ENCODE data around the gene HBD.

HBD gene

DNA sequence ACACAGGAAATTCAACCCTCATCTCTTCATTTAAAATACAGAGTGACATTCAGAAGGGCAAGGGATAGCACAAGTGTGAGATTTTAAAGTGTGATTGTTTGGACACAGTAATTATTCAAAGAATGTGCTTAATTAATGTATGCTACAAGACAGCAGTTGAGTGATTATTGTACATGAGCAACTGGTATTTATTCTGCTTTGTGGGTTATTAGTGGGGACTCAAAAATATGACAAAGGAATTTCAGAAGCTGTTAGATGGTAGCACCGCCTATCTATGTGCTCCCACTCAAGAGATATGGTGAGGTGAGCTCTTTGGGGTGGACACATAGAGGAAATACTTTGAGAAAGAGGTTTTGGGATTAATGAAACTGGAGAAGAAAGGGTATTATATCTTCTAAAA, 5.8 kb upstream of the HBD start:
- no peak for DNase-seq
- in situ Hi-C loops (cut with HindIII; ENCODE audit: low pct_ligation_motif_present, low pct_unique_long_range_greater_than_20kb, low sequenced_read_pairs): no loop called here

DNA sequence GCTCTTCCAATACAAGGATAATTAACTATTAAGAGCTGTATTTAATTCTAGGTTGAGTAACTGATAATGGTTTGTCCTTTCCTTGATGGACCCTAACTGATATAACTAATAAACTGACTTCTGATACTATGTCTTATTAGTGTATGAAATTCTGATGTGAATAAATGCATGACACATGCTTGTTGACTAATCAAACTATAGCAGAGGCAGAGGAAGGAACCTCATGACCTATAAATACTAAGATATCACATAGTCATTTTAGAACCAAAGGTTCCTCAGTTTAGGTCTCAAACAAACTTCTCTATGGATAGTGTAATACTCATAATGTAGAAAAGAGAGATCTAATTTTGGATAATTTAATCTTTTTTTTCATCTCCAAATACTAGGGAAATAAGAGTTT, 4.8 kb upstream of the HBD start:
- in situ Hi-C loops (cut with HindIII; ENCODE audit: low pct_ligation_motif_present, low pct_unique_long_range_greater_than_20kb, low sequenced_read_pairs): no loop called here

DNA sequence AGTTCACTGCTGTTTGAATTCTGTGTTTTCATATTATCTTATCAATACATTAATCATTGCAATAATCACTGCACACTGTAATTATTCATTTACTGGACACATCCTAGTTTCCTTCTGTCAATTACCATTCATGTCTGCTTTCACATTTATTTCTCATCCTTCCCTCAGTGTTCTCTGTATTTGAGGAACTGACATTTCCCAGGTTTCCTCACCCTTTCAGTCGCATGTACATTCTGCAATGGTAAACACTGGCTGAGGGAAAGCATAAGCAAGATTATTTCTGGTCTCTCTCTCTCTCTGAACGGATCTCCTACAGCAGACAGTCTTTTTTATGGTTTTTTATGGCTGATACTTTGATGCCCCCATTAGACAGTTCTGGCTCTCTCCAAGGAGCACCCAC, 4.2 kb upstream of the HBD start:
- DNase-seq: no peak
- in situ Hi-C loops (cut with HindIII; ENCODE audit: low pct_ligation_motif_present, low pct_unique_long_range_greater_than_20kb, low sequenced_read_pairs): no loop called here

More for the DNA sequence above, 4.8 kb upstream of the HBD start:
- no peak for DNase-seq

DNA sequence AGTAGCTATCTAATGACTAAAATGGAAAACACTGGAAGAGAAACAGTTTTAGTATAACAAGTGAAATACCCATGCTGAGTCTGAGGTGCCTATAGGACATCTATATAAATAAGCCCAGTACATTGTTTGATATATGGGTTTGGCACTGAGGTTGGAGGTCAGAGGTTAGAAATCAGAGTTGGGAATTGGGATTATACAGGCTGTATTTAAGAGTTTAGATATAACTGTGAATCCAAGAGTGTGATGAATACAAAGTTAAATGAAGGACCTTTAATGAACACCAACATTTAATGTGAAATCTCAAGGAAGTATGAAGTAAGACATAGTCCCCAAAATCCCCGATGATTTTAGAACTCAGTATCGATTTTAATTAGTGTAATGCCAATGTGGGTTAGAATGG, 3.1 kb upstream of the HBD start:
- DNase-seq: no peak
- in situ Hi-C loops (cut with HindIII; ENCODE audit: low pct_ligation_motif_present, low pct_unique_long_range_greater_than_20kb, low sequenced_read_pairs): no loop called here

DNA sequence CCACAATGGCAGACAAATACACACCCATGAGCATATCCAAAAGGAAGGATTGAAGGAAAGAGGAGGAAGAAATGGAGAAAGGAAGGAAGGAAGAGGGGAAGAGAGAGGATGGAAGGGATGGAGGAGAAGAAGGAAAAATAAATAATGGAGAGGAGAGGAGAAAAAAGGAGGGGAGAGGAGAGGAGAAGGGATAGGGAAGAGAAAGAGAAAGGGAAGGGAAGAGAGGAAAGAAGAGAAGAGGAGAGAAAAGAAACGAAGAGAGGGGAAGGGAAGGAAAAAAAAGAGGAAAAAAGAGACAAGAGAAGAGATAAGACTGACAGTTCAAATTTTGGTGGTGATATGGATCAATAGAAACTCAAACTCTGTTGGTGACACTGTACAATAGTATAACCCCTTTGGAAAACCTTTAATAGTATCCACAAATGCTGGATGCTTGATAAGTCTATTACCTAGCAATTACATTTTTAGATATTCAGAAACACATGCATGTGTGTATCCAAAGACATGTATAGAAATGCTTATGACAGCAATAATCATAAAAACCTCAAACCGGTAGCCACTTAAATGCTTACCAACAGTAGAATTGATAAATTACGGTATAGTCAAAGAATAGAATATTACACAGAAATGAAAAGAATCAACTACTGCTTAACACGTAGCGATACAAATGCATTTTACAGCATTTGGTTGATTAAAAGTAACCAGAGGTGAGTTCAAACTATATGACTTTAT, 1.2 kb upstream of the HBD start:
- in situ Hi-C loops (cut with HindIII; ENCODE audit: low pct_ligation_motif_present, low pct_unique_long_range_greater_than_20kb, low sequenced_read_pairs): no loop called here
- no peak for DNase-seq

DNA sequence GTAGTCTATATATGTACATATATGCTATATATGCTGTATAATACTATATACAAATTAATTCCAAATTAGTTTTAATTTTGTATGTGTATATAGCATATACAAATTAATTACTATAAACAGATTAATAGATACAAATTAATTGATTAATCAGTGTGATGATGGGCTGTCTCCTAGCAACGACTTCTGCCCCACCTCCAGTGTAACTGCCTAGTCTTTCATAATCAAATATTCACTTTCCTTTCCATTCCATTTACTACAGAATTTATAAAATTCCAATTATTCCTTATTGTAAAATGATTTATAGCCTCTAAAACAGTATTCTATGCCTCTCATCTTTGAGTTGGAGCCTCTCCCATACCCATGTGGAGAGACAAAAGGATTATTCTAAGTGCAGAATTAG, 976 bp downstream of the HBD start:
- DNase-seq: no peak
- in situ Hi-C loops (cut with HindIII; ENCODE audit: low pct_ligation_motif_present, low pct_unique_long_range_greater_than_20kb, low sequenced_read_pairs): no loop called here

DNA sequence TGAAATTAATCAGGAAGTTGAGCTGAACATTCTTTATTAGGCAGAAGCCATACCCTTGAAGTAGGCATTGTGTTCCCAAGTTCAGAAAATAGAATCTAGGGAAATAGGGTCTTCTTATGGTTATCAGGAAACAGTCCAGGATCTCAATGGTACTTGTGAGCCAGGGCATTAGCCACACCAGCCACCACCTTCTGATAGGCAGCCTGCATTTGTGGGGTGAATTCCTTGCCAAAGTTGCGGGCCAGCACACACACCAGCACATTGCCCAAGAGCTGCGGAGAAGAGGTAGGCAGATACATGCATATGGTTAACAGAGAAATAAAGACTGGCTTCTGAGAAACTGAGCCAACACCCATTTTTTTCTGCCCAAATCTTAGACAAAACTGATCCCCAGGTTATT, 1.5 kb downstream of the HBD start:
- in situ Hi-C loops (cut with HindIII; ENCODE audit: low pct_ligation_motif_present, low pct_unique_long_range_greater_than_20kb, low sequenced_read_pairs): no loop called here
- DNase-seq: no peak

DNA sequence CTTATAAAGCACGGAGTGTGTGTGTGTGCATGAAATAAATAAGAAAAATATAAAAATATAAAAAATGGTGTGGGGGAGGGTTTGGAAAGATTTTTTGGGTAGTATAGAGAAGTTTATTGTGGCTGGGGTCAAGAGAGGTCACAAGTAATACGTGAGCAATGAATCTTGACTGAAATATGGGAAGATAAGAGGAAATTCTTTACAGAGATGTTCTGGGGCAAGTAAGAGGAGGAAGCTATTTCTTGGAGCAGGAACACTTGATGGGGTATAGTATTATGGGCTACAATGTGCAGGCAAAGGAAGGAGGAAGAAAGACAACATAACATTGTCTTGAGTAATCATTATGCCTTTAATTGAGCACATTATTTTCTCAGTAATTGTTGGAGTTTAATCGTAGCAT, 2.1 kb downstream of the HBD start:
- in situ Hi-C loops (cut with HindIII; ENCODE audit: low pct_ligation_motif_present, low pct_unique_long_range_greater_than_20kb, low sequenced_read_pairs): no loop called here
- no peak for DNase-seq

DNA sequence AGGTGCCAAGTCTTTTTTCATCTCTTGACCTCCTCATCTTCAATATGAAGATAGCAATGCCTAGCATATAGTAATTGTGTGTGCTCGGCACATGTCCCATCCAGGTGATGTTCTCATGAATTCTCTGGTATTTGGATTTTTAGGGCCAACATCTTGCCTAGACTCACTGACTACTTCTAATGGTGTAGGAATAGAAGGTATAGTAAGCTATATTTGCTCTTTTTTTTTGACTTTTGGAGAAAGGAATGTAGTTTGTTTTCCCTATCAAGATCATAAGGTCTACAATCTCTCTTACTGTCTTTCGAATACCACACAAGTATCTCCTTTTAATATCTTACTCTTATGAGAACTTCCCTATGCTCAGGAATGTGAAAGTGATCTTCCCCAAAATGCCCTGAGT, 3.2 kb downstream of the HBD start:
- in situ Hi-C loops (cut with HindIII; ENCODE audit: low pct_ligation_motif_present, low pct_unique_long_range_greater_than_20kb, low sequenced_read_pairs): no loop called here
- DNase-seq: no peak

DNA sequence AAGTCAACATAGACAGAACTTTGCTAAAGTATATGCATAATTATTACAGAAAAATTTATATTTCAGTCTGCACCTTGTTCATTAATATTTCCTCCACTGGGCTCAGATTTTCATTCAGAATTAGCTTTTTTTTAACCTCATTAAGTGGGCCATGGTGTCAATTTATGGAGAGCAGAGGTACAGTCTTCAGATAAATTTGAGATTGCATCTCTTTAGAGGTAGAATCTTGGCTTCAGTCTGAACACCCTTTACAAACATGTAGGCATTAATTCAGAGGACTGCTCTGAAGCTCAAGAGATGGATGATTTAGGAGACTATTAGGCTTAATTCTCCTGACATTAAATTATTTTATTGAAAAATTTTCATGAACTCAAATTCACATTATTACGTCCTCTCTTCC, 4.0 kb downstream of the HBD start:
- in situ Hi-C loops (cut with HindIII; ENCODE audit: low pct_ligation_motif_present, low pct_unique_long_range_greater_than_20kb, low sequenced_read_pairs): no loop called here
- DNase-seq: no peak

DNA sequence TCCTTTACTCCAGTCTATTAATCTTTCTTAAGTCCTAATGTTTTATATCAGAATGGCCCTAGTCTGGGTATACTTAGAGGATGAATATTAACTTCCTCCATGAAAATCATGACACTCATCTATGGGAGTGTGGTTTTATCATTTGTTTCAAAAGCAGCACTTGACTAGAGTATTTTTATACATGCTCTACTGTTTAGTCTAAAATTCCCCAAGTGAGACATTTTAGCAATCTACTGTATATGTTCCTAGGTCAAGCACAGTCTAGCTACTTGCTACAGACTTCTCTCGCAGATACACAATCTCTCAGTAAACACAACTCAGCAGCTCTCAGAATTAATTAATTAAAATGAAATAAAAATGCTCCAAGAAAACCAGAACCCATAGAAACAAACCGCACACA, 4.5 kb downstream of the HBD start:
- DNase-seq: no peak
- in situ Hi-C loops (cut with HindIII; ENCODE audit: low pct_ligation_motif_present, low pct_unique_long_range_greater_than_20kb, low sequenced_read_pairs): no loop called here

DNA sequence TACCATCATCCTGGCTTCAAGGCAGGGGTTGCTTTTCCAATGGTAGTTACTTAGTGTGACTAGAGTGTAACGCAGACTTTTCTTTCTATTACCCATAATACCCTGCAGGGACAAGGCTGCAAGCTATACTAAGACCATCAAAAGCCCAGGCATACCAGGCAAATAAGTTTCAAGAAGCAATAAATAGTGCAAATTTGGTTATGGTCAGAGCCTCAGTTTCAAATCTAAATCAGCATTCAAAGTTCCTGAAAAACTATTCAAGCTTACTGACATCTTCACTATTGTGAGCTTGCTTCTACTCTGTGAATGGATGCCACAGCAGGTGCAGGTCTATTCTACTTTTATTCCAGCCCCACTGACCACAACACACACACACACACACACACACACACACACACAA, 4.9 kb downstream of the HBD start:
- in situ Hi-C loops (cut with HindIII; ENCODE audit: low pct_ligation_motif_present, low pct_unique_long_range_greater_than_20kb, low sequenced_read_pairs): no loop called here
- DNase-seq: no peak

DNA sequence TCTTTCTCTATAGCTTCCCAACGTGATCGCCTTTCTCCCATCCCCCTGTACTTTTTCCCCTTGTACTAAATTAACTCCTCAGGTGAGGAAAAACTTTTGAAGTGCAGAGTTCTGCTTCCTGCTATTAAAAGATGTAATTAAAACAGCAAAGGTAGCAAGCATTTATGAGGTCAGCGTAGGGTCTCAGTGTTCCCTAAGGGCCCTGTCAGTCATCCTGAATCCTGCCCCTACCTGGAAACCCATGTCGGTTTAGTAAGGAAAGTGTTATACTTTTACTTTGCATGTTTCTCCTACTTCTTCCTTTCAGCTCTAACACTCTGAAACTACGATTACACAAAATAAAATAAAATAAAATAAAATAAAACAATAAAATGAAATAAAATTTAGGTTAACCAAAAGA, 6.2 kb downstream of the HBD start:
- in situ Hi-C loops (cut with HindIII; ENCODE audit: low pct_ligation_motif_present, low pct_unique_long_range_greater_than_20kb, low sequenced_read_pairs): no loop called here
- DNase-seq: no peak

DNA sequence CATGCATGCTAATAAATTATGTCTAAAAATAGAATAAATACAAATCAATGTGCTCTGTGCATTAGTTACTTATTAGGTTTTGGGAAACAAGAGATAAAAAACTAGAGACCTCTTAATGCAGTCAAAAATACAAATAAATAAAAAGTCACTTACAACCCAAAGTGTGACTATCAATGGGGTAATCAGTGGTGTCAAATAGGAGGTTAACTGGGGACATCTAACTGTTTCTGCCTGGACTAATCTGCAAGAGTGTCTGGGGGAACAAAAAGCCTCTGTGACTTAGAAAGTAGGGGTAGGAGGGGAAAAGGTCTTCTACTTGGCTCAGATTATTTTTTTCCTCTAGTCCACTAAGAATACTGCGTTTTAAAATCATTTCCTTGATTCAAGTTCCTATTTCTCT, 6.6 kb downstream of the HBD start:
- in situ Hi-C loops (cut with HindIII; ENCODE audit: low pct_ligation_motif_present, low pct_unique_long_range_greater_than_20kb, low sequenced_read_pairs): no loop called here
- no peak for DNase-seq

DNA sequence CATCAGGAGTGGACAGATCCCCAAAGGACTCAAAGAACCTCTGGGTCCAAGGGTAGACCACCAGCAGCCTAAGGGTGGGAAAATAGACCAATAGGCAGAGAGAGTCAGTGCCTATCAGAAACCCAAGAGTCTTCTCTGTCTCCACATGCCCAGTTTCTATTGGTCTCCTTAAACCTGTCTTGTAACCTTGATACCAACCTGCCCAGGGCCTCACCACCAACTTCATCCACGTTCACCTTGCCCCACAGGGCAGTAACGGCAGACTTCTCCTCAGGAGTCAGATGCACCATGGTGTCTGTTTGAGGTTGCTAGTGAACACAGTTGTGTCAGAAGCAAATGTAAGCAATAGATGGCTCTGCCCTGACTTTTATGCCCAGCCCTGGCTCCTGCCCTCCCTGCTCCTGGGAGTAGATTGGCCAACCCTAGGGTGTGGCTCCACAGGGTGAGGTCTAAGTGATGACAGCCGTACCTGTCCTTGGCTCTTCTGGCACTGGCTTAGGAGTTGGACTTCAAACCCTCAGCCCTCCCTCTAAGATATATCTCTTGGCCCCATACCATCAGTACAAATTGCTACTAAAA, 7.5 kb downstream of the HBD start, which contains the start of gene HBB:
Gene HBB (minus strand): TSS at position 340 of the 579 bp plus-strand sequence. CDS start 50 bp downstream, at position 290.
- DNase-seq: no peak
- in situ Hi-C loops (cut with HindIII; ENCODE audit: low pct_ligation_motif_present, low pct_unique_long_range_greater_than_20kb, low sequenced_read_pairs): no loop called here

DNA sequence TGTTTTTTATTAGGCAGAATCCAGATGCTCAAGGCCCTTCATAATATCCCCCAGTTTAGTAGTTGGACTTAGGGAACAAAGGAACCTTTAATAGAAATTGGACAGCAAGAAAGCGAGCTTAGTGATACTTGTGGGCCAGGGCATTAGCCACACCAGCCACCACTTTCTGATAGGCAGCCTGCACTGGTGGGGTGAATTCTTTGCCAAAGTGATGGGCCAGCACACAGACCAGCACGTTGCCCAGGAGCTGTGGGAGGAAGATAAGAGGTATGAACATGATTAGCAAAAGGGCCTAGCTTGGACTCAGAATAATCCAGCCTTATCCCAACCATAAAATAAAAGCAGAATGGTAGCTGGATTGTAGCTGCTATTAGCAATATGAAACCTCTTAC, 8.8 kb downstream of the HBD start:
- in situ Hi-C loops (cut with HindIII; ENCODE audit: low pct_ligation_motif_present, low pct_unique_long_range_greater_than_20kb, low sequenced_read_pairs): no loop called here
- no peak for DNase-seq

DNA sequence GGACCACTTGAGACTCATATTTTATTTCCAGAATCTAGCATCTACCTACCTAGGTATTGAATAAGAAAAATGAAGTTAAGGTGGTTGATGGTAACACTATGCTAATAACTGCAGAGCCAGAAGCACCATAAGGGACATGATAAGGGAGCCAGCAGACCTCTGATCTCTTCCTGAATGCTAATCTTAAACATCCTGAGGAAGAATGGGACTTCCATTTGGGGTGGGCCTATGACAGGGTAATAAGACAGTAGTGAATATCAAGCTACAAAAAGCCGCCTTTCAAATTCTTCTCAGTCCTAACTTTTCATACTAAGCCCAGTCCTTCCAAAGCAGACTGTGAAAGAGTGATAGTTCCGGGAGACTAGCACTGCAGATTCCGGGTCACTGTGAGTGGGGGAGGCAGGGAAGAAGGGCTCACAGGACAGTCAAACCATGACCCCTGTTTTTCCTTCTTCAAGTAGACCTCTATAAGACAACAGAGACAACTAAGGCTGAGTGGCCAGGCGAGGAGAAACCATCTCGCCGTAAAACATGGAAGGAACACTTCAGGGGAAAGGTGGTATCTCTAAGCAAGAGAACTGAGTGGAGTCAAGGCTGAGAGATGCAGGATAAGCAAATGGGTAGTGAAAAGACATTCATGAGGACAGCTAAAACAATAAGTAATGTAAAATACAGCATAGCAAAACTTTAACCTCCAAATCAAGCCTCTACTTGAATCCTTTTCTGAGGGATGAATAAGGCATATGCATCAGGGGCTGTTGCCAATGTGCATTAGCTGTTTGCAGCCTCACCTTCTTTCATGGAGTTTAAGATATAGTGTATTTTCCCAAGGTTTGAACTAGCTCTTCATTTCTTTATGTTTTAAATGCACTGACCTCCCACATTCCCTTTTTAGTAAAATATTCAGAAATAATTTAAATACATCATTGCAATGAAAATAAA, 9.5 kb downstream of the HBD start:
- DNase-seq: no peak
- in situ Hi-C loops (cut with HindIII; ENCODE audit: low pct_ligation_motif_present, low pct_unique_long_range_greater_than_20kb, low sequenced_read_pairs): no loop called here

DNA sequence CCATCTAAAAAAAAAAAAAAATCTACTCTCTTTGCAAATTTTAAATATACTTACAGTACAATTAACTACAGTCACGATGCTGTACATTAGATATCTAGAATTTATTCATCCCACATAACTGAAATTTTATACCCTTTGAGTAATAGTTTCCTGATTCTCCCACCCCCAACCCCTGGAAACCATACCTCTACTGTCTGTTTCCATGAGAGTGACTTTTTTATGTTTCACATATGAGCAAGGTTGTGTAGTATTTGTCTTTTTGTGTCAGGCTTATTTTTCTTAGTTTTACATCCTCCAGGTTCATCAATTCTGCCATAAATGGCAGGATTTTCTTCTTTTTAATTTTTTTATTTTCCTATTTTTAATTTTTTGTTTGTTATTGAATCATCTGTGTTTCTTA, 10.6 kb downstream of the HBD start:
- DNase-seq: no peak
- in situ Hi-C loops (cut with HindIII; ENCODE audit: low pct_ligation_motif_present, low pct_unique_long_range_greater_than_20kb, low sequenced_read_pairs): no loop called here

DNA sequence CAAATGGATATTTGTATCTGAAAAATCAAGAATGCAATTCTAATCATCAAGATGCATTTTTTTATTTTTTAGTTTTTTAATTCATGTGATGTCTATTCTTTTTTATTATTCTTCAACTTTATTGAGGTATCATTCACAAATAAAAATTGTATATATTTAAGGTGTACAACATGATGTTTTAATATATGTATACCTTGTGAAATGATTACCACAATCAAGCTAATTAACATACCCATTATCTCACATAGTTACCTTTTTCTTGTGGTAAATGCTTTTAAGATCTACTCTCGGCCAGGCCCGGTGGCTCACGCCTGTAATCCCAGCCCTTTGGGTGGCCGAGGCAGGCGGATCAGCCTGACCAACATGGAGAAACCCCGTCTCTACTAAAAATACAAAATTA, 11.1 kb downstream of the HBD start:
- in situ Hi-C loops (cut with HindIII; ENCODE audit: low pct_ligation_motif_present, low pct_unique_long_range_greater_than_20kb, low sequenced_read_pairs): no loop called here

More for the DNA sequence above, 11.1 kb downstream of the HBD start:
- no peak for DNase-seq
